NCI-H2227 treated with DMSO at 0.1 percent for 48 hours (cell line): Measurements from ENCODE around the gene BCL2.
"Not testable (repeated sequence)": the region's sequence is repeated elsewhere in the genome, so short reads cannot be mapped to it uniquely, and the experiment has no call there.

Source experiments
- DNase-seq: peaks from one replicate; lab custom pipeline; 2025; lab: John Stamatoyannopoulos, UW

The BCL2 gene

DNA sequence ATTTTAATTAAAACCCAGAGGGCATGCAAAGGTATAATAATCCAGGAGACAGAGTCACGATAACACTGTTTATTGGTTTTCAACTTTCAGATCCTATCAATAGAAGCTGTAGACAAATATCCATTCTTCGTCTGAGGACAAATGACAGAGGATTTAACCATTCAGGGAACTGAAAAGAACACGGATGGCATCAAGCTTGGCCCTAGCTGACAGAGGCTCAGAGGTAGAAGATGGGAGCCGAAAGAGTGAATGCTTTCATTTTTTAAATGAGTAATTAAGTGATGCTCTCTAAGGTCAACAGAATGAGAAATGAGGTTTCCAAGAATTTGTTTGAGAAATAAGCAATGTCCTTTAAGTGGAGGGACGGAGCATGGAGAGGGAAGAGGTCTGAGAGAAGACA is 62.1 kb downstream of the BCL2 start:
- no peak for DNase-seq

DNA sequence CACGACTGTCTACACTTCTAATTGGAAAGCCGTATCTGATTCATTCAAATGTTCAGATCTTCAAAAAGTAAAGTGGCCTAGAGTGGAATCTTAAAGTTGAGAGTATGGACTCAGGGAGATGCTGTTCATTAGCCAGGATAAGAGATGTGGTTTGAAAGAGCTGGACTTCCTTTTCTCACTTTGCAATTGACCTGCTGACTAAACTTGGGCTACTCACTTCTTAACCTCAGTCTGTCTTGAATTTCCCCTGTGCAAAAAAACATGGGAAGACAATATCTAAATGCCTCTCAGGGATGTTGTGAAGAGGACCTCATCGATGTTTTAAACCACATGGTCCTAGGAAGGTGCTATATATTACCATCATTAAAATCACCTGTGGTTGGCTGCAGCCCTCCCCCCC is 64.1 kb downstream of the BCL2 start:
- no peak for DNase-seq

DNA sequence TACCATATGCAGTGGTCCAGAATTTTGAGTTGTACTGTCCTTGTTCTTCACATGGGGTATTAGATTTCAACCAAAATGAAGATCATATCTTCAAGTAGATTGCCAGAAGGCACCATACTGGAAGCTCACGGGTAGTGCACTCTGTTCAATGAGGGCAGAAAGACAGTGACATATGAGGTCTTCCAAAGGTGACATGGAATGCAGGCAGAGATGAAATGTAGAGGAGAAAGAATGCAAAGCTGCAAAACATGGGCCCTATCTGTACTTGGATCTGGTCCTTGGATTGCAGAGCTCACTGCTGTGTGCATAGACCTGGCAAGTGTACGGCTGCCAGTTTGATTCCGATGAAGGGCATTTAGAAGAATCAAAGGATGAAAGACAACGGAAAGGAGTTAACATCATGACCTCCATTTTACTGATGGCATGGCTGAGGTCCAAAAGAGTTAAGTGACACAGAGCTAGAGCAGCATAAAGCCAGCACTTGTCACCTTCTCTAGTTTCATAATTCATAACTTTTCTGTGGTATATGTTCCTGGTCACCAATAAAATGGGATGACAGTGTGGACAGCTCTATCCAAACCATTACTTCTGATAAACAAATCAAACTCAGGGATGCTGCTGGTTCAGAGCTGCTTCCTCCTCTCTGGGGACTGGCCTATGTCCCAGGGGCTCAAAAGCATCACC is 64.7 kb downstream of the BCL2 start:
- no peak for DNase-seq

DNA sequence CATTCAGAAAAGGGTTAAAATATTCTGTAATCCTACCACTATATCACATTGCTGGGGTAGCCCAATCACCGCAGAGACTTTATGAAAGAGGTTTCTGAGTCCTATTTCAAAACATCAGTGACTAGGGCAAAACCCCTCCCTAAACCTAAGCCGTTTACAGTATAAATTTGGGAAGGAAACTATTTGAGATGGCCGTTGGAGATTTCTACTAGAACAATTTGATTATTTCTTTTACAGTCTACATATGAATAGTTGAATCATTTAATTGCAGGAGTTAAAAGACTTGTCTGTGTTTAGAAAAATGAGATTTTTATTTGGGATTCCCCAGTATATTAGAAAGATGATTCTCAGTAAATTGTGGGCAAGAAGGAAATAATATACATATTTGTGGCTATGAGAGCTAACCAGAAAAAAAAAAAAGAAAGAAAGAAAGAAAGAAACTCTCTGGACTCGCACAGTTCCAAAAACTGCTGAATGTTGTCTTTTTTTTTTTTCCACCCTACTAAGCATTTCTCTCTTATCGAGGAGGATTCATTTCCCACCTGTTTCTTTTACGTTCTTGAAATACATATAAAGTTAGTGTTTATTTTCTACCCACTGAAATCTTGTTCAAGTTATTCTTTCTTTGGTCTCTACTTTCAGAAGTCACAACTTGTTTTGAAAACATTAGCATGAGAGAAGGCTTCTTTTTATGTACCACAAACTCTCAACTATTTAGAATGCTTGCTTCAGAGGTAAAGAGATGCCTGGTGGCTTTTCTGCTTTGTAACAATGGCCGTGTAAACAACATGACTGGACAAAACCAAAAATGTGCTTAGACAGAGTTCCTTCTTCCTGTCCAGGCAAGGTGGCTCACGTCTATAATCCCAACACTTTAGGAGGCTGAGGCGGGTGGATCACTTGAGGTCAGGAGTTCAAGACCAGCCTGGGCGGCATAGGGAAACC is 65.9 kb downstream of the BCL2 start:
- no peak for DNase-seq

DNA sequence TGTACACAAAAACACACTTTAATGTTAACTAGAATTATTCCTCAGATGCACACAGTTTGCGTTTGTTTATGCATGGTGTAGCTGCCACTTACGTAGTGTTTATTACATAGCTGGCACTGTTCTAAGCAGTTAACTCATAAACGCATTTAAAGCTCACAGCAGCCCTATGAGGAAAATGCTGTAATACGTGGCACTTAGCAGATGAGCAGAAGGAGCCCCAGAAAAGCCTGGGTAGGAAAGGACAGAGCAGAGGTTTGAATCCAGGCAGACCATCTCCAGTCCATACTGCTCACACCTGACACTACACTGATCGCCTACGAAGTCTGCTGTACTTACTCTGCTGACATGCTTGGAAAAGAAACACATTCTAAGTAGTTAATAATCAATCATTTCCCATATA is 66.6 kb downstream of the BCL2 start:
- DNase-seq, result no peak

DNA sequence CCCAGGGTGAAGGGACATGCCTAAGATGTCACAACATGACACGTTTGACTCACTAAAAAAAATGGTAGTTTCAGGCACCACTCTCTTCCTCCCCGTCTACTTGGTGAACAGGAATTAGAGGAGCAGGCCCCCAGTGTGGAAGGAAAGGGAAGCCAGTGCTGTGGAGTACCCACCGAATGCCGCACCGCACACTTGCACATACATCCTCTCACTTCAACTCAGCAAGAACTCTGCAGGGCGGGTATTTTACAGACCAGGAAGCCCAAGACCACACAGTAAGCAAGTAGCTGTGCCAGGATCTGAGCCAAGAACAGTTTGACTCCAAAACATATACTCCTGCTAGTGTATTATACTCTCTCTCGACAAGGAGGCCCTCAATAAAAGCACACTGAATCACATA is 69.8 kb downstream of the BCL2 start:
- no peak for DNase-seq

DNA sequence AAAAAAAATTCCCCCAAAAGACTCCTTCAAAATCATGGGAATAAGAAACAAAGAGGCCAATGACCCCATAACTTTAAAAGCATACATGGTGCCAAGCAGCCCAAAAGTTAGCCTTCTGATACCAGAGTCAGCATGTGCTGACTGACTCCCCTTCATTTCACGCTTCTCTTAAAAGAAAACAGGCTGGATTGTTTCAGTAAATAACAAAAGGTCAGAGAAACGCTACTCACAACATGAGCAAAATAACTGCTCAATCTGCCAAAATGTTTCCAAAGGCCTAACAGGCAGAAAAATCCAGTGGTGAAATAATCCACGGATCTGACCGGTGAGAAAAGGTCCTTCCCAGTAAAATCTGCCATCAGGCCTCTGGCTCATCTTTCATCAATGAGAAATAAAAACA is 71.6 kb downstream of the BCL2 start:
- DNase-seq, result no peak

DNA sequence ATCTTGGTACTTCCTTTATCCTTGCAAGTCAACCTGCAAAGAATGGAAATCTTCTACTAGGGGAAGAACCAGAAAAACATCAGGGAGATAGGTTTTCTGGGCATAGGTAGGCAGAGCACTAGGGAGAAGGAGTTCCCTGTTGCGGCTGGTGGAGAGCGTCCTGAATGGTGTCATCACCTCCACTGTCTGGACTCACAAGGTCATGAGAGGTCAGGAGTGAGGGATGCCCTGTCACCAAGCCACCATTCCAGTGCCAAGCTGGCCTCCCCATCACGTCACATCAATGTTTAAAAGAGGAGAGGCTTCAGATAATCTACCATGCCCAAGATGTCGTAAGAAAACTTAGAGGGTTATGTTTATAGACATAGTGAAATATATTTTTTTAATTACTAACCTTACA is 72.1 kb downstream of the BCL2 start:
- no peak for DNase-seq

DNA sequence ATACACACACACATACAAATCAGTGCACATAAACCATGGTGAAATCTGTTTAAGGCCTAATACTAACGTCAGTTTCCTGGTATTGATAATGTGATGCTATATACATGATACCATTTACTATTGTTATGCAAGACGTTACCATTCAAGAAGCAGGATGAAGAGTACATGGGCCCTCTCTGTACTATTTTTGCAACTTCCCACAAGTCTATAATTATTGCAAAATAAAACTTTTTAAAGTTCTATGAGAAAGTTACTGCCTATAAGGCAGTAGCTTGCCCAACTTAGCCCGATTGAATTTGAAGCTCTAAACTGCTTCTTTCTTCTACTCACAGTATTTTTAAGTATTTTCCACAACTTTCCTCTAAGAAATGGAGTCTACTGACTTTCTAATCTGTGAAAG is 74.0 kb downstream of the BCL2 start:
- no peak for DNase-seq

DNA sequence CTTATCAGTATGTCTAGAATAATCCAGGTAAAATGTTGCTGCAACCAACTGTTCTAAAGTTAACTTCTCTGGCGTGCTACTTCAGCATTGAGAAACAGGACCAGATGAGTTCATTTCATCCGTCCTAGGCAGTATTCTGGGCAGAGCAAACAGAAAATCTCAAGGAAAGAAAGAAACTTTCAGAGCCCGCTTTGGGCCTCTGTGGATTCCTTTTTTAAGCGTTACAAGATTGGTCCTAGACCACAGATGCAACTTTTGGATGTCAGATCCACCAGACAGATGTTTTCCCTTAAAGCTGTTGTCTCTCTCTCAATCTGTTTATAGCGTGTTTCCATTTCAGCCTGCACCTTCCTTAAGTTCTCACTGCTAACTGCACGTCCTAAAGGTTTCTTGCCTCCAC is 75.0 kb downstream of the BCL2 start:
- DNase-seq, result no peak

DNA sequence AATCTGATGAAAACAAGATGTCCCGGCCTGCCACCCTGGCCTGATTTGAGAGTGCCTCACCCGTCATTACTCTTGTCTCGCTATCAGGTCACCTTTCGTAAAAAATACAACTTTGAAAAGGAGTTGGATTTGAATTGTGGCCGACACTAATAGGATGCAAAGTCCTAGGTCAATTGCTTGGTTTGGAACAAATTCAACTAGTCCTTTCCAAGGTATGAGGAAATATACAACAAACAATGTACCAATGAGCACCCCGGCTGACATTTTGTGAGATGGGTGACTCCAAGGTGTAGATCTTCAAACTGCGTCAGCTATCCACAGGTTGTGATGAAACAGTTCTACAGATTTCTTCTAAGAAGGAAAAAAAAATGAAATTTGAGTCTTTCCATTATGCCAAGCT is 77.8 kb downstream of the BCL2 start:
- no peak for DNase-seq

DNA sequence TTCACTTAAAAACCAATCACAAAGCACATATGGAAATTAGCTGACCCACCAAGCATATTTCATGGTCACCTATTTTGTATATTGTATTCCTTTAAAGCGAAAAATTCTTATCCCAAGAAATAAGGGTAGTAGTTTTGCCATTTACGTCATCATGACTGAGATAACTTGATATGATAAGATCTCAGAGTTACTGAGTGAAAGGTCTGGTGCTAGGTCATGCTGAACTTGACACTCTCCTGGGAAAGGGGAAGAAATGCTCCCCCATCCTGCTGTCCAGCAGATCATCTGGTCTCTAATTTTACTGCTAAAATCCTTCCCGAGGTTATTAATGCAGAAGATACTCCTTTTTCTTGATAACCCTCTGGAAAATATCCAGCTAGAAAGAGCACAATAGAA is 78.3 kb downstream of the BCL2 start:
- no peak for DNase-seq

DNA sequence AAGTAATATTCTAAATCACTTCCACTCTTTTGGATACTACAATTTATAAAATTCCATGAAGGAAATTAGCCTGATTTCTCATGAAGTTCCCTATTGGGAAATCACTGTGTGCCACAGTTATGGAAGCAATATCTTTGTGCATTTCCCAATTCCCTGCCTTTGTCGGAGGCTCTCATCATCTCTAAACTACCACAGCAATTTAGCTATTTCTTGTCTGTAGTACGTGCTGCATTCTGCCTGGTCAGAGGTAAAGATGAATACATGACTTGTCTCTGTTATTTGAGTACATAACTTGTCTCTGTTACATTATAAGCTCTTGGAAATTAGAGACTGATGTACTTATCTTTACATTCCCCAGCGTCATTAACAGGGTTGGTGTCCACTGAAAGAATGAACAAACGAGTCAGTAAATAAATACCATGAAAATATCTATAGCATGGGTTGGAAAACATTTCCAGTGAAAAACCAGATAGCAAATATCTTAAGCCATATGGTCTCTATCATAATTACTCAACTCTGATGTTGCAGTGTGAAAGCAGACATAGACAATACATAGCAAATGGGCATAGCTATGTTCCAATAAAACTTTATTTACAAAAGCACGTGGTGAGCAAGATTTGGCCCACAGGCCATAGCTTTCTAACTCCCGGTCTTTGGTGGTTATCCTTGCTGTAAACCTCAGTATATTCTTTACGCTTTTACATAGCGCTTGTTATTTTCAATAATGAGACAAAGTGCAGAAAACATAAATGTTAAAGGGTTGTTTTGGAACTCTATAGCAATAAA is 78.8 kb downstream of the BCL2 start:
- DNase-seq, result no peak

DNA sequence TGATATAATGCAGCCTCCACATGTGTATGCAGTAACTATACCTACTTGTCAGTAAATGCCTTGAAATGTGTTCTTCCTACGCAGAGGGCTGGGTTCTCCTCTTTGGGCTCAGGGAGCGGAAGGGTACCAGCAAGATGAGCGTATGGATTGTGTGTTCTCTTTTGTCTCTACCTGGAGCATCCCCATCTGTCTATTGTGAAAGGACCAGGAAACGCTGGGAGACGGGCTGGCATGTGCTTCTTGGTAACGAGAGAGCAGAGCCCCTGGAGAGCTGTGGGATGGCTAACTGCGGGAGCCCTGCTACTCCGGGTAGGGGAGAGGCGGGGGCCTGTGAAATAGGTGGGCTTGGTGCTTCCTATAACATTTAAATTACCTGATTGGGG is 80.9 kb downstream of the BCL2 start:
- no peak for DNase-seq

DNA sequence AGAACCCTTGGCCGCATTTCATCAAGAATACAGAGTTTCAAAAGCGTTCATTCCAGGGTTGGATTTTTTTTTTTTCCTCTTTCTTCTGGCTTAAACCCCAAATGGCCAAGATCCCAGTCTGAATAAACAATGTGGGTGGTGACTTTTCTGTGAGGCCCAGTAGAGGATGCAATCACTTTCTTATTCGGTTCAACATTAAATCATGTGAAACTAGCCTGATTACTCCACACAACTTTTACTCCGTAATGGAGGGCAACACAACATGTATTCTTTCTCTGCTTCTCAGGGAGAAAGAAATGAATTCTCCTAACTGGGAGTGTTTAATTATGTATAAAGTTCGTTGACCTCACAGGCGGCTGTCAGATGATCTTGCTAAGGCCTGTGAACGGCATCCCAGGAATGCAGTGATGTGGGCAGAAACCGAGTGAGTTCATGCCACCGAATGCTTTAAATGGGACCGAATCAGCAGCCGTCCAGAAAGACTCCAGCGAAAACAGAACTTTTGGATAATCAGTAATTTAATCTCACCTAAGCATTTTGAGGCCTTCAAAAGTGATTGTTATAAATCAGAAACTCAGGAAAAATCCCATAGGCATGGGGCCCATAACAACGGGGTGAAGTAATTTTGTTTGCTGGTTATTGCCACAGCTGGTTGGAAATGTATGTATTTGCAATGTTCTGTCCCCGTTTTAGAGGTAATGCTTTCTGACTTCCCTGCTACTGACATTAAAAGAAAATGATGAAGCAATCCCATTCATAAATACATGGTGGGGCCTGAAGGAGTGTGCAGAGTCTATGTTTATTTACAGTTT is 81.5 kb downstream of the BCL2 start:
- no peak for DNase-seq

DNA sequence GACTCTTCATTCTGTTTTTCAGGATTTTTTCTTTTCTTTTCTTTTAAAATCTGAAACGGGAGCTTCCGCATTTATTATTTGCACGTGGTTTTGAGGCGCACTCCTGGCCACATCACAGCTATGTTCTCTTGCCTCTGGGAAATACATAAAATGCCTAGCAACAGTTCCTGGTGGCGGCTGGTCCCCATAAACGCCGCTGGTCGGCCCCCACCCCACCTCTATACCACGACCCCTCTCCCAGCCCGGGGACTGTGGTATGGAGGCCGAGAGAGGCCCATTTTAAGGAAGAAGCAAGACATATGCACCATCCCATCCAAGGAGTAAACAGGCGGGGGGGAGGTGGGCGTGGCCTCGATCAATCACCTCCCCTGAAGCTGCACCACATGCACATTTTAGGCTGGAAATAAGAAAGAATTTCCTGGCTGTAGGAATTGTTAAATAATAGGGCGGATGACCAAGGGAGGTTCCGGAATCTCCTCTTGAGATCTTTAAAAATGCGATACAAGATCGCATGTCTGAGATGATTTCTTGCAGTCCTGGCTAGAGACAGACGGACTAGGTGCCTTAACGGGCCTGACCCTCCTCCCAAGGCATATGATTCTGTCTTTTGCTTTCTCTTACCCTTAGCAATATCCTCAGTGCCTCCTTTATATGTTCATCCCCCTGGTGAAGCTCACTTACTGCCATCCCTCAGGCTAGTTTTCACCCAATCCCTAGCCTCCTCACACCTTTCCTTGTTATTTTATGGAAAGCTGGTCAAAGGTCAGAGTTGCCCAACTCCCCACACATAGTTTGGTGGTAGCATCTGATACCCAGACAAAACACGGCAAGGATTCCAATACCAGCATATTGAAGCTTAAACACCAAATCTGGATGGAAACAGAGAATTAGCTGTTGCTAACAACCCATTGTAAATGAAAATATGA is 82.4 kb downstream of the BCL2 start:
- DNase-seq, result no peak

DNA sequence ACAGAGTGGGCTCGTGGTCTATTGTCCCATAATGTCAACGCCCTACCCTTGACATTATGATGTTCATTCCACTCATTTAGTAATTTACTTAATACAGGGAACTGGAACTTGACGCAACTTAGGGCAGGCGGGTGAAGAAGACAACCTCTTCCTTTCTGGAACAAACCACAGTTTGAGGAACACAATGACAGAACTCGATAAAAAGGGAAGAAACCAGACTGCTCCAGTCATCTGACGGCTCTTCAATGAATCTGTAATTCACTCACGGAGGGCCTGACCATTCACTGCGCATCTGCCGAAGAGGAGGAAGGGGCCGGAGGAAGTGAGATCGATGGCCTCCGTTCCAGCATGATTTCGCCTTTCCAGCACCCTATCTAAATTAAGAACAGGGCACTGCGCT is 83.2 kb downstream of the BCL2 start:
- no peak for DNase-seq

DNA sequence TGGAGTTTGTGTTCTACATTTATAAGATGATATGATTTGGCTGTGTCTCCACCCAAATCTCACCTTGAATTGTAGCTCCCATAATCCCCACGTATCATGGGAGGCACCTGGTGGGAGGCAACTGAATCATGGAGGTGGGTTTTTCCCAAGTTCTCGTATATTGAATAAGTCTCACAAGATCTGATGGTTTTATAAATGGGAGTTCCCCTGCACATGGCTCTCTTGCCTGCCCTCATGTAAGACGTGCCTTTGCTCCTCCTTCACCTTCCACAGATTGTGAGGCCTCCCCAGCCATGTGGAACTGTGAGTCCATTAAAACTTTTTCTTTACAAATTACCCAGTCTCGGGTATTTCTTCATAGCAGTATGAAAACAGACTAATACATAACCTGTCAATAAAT is 83.6 kb downstream of the BCL2 start:
- not testable (repeated sequence) for DNase-seq

DNA sequence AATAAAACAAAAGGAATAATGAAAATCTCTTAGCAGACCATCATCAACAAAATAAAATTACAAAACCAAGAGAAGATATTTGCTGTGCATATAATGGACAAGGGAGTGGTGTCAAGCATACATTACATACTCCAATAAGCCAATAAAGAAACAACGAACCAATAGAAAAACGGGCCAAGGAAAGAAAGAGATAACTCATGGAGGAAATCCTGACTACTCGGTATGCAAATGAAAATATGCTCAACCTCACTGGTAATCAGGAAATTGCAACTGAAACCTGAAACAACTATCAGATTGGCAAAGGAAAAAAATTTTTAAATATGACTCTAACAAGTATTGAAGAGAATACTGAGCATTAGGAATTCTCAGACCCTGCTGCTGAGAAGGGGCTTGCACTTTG is 84.7 kb downstream of the BCL2 start:
- no peak for DNase-seq

DNA sequence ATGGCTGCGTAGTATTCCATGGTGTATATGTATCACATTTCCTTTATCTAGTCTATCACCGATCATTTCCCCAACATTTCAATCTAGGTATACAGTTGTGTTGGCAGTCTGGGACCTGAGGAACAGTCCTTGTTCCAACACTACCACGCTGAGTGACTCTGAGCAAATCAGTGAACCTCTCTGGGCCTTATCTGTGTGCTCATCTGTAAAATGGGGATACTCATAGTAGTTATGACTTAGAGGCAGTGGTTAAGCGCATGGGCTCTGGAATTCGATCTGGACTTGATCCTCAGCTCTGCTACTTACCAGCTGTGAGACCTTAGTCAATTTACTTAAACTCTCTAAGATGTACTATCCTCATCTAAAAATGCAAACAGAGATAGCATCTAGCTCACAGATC is 85.1 kb downstream of the BCL2 start:
- no peak for DNase-seq

DNA sequence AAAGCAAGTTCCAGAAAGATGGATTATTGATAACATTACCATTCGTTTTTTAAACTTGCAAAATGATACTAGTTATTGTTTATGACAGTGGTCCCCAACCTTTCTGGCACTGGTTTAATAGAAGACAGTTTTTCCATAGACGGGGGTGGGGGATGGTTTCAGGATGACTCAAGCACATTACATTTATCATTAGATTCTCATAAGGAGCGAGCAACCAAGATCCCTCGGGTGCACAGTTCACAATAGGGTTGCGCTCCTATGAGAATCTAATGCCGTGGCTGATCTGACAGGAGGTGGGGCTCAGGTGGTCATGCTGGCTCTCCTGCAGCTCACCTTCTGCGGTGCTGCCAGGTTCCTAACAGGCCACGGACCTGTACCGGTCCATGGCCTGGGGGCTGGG is 86.2 kb downstream of the BCL2 start:
- no peak for DNase-seq
